ENCODE data around the gene LPIN3. TPM values are rescaled to one million over a fixed set of nuclear protein-coding genes. Genes with fewer than 3 reads are reported as not detected.

Gene LPIN3
- total and polyA plus RNA-seq, 2 of the 4 experiments (the other 2 are of a cell fraction): 2.3 to 8.3 TPM

- dilution Hi-C loops (cut with HindIII; ENCODE audit: low sequenced_read_pairs, unreplicated experiment): no loop called here
- peak overlapping the region; percentile 34 for H2AFZ ChIP-seq (replicated peaks; ENCODE audit: low read length, poor library complexity)
- no TSS peak for BruUV-seq (replicated peaks)
- H2BK15ac ChIP-seq (ENCODE audit: low read depth, low read length): no peak overlapping the region
- H2BK20ac ChIP-seq (ENCODE audit: low read depth, low read length): no peak overlapping the region
- peaks cover 12% of the 10 kb centered on the region for H3K27me3 ChIP-seq (ENCODE audit: control insufficient read depth, insufficient read depth, low read length)
- ATAC-seq (ENCODE audit: low read depth) (peak; percentile 48), DNase-seq (peak; percentile 26)
- H3K4ac ChIP-seq (ENCODE audit: low read depth, low read length): no peak overlapping the region
- no peak overlapping the region for H3K9ac ChIP-seq (ENCODE audit: low read depth, low read length)
- no peak overlapping the region for H3K4me2 ChIP-seq (ENCODE audit: low read depth, low read length)
- H4K20me1 ChIP-seq (ENCODE audit: insufficient read depth, low read length): no peaks in the 10 kb centered on the region
- H2BK120ac ChIP-seq (ENCODE audit: low read depth, low read length): no peak overlapping the region
- no peak overlapping the region; the same call in 1 of the 2 replicates for H4K91ac ChIP-seq (ENCODE audit: insufficient read depth, low read depth, low read length)
- H3K4me1 ChIP-seq (ENCODE audit: control insufficient read depth, insufficient read depth, low read length): no peaks in the 10 kb centered on the region
- no peak overlapping the region for H3K14ac ChIP-seq (replicated peaks; ENCODE audit: low read depth, low read length)
- no peaks in the 10 kb centered on the region for H3K9me1 ChIP-seq (ENCODE audit: insufficient read depth, low read length)
- CTCF ChIA-PET: no interaction called here
- H3K9me3 ChIP-seq (ENCODE audit: control insufficient read depth, insufficient read depth, low read length): no peaks in the 10 kb centered on the region
- intact Hi-C loops (cut with micrococcal nuclease): no loop called here
- no peaks in the 10 kb centered on the region for H3K36me3 ChIP-seq (ENCODE audit: control insufficient read depth, insufficient read depth, low read length)
- no peak overlapping the region for H2AK5ac ChIP-seq (ENCODE audit: low read depth, low read length)
- H3K79me1 ChIP-seq (ENCODE audit: low read depth in 1 of 2, low read length in 2 of 2): no peaks in the 10 kb centered on the region
- WGBS, 2 experiments (ENCODE audit: extremely low coverage in 2 of 2, insufficient read length in 1 of 2): 68% methylated on average over 4 of the region's 14 CpGs; no CpG with 5 or more reads in 1 of the 2 experiments
- no peak overlapping the region for H2AK9ac ChIP-seq (replicated peaks; ENCODE audit: low read depth, low read length, poor library complexity)
- H3K27ac ChIP-seq (ENCODE audit: insufficient read depth, low read length): no peak overlapping the region
- no peak overlapping the region for H3K18ac ChIP-seq (ENCODE audit: low read depth, low read length)
- no peak overlapping the region for H4K8ac ChIP-seq (ENCODE audit: low read depth in 2 of 2, low read length in 2 of 2)
- POLR2A ChIA-PET (ENCODE audit: unreplicated experiment): no interaction called here
- TF ChIP-seq MAZ (IDR thresholded peaks at IDR 0.05; ENCODE audit: borderline replicate concordance, low read depth, low read length): no peak
- no peak for TF ChIP-seq CEBPB (IDR thresholded peaks at IDR 0.05; ENCODE audit: low read depth, low read length)
- no peak for TF ChIP-seq RAD21 (IDR thresholded peaks at IDR 0.05; ENCODE audit: low read length)
- no peak for TF ChIP-seq CTCF (conservative IDR thresholded peaks at IDR 0.05; ENCODE audit: low read depth, low read length)
- no peak for TF ChIP-seq USF2 (IDR thresholded peaks at IDR 0.05; ENCODE audit: low read depth, low read length)
- TF ChIP-seq FOS (IDR thresholded peaks at IDR 0.05; ENCODE audit: low read depth, low read length): no peak
- TF ChIP-seq MXI1 (IDR thresholded peaks at IDR 0.05; ENCODE audit: borderline replicate concordance, low read depth, low read length): no peak
- no peak overlapping the region for H2BK5ac ChIP-seq (ENCODE audit: low read depth, low read length, poor library complexity, severe bottlenecking)
- no peak overlapping the region for H3K23ac ChIP-seq (ENCODE audit: low read depth, low read length)
- no peak overlapping the region for H3K56ac ChIP-seq (ENCODE audit: extremely low read depth, insufficient read depth, low read length)
- H3K4me3 ChIP-seq (ENCODE audit: insufficient read depth, low read depth, low read length): no peak overlapping the region
- in situ Hi-C loops (cut with MboI; ENCODE audit: low sequenced_read_pairs): no loop called here
- H4K5ac ChIP-seq (ENCODE audit: low read depth, low read length): no peak overlapping the region
These were observed 46.1 kb downstream of the LPIN3 start for GRCh38 chr20:41386502-41387427.

Measured in IMR-90 (cell line).